ENCODE measurements around the gene PGM2.

DNA sequence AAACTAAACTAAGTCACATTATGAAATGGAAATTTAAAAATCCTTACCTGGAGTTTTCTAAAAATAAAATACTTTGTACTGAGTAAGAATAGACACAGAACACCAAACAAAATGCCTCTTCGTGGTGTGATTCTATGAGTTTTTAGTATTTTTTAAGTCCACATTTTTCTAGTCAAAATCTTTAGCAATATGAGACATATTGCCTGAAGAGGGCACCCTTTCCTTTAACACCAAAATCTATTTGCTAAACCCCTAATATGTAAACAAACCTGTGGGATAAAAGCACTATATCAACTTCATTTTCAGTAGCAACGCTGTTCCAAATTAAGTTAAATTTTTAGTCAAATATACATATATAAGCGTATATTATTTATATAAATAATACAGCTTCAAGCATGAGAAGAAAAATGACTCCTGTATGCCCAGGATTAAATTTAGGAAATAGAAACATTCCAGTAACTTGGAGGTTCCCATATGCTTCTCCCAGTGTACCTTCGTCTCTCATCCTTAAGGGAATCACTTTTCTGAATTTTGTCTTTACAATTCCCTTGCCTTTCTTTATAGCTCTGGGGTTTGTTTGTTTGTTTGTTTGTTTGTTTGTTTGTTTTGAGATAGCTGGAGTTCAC lies 23.0 kb upstream of the PGM2 start:
- TF ChIP-seq CTCF (conservative IDR thresholded peaks at IDR 0.05; ENCODE audit: low read length) (peak; percentile 94), EZH2phosphoT487 (IDR thresholded peaks at IDR 0.05; ENCODE audit: borderline replicate concordance, low read depth, low read length) (no peak)

Measured in OCI-LY7 (cell line).